Stimulated activated CD4-positive, alpha-beta T cell treated with anti-CD3 and anti-CD28 coated beads, Interleukin-12 subunit alpha, Interleukin-12 subunit beta, amount 100 ng/mL, for 48 hours (primary cell): ENCODE measurements around the gene TCF12.

Source experiments
- DNase-seq, 3 donors: peaks; one replicate each; pipeline ENCODE4 v3.0.0-alpha.2; 2020; ENCODE audit warnings: low read depth in 2 of 3, low spot score in 1 of 3

Gene TCF12

GRCh38 chr15:57237676-57238075, 319.2 kb downstream of the TCF12 start:
- no peak for DNase-seq

GRCh38 chr15:57245130-57245529, 326.7 kb downstream of the TCF12 start:
- DNase-seq: no peak

GRCh38 chr15:57245714-57246113, 327.3 kb downstream of the TCF12 start:
- DNase-seq: no peak

- DNase-seq: no peak
These were observed 329.6 kb downstream of the TCF12 start for GRCh38 chr15:57248074-57248473.

DNA sequence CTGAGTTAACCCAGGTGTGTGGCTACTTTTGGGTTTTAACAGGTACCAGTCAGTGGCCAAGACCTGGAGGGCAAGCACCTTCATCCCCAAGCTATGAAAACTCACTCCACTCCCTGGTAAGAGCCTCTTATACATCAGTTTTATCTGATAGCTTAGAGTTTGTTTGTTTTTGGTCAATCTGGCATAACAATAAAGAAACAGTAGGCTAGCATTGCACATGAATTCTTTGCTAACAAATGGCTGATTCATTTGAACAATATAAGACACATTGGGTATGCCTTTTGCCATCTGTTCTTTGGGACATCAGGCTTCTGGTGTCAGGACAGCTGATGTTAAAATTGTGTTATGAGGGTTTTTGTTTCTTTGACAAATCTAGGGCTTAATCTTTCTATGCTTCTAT, 332.9 kb downstream of the TCF12 start:
- no peak for DNase-seq

DNA sequence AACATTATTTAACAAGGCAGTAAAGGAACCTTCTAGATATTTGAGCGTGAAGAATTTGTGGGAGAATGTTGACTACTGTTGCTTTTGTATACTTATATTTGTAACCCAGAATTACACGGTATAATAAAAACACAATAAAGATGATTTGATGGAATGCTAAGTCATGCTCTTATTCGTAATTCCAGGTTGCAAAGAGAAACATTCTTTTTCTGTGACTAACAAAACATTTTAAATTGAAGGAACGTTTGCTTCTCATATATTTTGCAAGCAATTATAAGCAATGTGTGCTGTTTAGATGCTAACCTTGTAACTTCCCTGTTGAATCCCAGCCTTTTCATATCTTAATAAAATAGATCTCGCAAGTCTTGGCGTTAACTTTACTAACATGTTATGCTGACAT, 333.5 kb downstream of the TCF12 start:
- DNase-seq: no peak

GRCh38 chr15:57253082-57253481, 334.6 kb downstream of the TCF12 start:
- no peak for DNase-seq

- DNase-seq: no peak
These were observed 335.1 kb downstream of the TCF12 start for GRCh38 chr15:57253500-57253899.

DNA sequence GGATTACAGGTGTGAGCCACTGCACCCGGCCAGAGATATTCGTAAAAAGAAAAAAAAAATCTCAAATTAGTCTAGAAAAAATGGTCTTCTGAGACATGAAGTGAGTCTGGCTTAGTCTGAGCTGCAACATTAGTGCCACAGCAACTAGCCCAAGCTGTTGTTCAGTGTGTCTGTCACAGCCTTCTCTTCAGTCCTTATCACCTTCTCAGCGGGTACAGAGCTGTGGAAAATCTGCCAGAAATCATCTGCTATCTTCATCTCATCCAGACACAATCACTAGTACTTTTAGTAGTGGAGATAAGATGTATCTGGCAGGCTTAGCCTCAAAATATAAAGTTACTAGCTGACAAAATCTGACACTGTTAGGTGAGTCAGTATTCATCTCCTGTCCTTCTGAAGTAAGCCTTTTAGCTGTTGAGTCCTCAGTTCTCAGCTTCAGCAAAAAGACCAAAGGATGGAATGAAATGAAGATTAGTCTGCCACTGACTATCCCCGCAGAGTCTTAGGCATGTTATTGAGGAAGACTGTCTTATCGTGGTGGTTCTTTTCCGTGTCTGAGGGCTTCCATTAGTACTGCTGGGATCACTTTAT, 337.4 kb downstream of the TCF12 start:
- DNase-seq: no peak

GRCh38 chr15:57256939-57257338, 338.5 kb downstream of the TCF12 start:
- no peak for DNase-seq

- DNase-seq: no peak
These were observed 341.2 kb downstream of the TCF12 start for GRCh38 chr15:57259568-57260040.

- no peak for DNase-seq
These were observed 345.1 kb downstream of the TCF12 start for GRCh38 chr15:57263520-57263919.

DNA sequence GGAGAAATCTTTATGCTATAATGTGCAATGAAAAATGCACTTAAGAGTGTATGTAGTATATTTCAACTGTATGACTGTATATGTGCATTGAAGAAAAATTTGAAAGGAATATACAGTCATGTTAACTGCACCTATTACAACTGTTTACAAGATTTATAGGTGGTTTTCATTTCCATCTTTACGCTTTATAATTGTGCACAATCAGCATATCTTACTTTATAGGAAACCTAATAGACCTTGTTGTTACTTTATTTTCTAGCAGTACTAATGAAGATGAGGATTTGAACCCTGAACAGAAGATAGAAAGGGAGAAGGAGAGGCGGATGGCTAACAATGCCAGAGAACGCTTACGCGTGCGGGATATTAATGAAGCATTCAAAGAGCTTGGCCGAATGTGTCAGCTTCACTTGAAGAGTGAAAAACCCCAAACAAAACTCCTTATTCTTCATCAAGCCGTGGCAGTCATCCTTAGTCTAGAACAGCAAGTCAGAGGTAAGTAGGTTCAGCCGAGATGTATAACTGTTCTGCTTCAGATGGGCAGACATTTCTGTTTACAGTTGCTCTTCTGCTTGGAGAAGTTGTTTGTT, 354.4 kb downstream of the TCF12 start:
- DNase-seq: no peak

DNA sequence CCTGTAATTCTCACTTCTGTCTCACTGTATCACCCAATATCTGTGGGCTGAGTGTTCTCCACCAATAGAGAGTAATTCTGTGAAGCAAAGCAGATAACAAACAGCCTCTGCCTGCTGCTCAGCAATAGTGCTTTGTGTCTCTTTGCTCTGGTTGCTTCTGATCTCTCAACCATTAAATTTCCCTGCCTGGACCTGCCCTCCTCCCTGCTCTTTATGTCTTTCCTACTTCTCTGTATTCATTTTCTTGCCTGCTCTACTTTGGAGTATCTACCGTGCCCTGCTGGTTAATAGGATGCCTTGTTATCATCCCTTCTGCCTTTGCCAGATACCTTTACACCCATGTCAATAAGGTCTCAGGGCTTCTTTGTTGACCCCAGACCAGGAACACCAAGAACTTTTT, 355.0 kb downstream of the TCF12 start:
- DNase-seq: no peak

DNA sequence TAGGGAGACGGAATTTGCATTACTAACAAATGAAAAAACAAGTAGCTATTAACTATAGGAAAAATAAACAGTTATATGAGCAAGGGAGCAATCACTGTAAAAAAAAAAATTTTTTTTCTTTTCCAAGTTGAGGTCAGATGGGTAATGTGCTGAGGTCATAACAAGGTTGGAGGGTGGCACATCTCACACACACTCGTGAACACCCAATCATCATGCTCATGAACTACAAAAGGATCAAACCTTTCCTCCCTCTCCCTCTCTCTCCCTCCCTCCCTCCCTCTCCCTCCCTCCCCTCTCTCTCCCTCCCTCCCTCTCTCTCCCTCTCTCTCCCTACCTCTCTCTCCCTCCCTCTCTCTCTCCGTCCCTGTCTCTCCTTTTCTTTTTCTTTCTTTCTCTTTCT, 360.0 kb downstream of the TCF12 start:
- no peak for DNase-seq

GRCh38 chr15:57280464-57280863, 362.0 kb downstream of the TCF12 start:
- no peak for DNase-seq

- no peak for DNase-seq
These were observed 362.9 kb downstream of the TCF12 start for GRCh38 chr15:57281321-57281720.

GRCh38 chr15:57282686-57283085, 364.2 kb downstream of the TCF12 start:
- no peak for DNase-seq

GRCh38 chr15:57283774-57284503, 365.5 kb downstream of the TCF12 start:
- no peak for DNase-seq

DNA sequence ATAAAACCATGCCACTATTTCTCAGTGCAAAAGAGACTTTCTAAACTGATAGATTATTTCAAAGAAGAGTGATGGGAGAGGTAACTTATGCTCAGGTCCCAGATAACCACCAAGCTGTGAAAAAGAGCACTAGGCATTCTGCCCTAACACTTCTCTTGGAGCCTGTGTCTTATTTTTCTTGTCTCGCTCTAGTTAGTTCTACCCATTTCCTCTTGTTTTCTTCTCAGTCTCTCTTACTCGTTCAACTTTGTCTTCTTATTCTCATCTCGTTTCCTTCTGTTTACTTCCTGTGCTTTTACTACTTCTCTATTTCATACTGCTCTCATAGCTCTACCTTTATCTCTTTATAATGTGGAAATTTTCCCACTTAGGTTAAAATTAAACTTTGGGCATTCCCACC, 366.1 kb downstream of the TCF12 start:
- no peak for DNase-seq

DNA sequence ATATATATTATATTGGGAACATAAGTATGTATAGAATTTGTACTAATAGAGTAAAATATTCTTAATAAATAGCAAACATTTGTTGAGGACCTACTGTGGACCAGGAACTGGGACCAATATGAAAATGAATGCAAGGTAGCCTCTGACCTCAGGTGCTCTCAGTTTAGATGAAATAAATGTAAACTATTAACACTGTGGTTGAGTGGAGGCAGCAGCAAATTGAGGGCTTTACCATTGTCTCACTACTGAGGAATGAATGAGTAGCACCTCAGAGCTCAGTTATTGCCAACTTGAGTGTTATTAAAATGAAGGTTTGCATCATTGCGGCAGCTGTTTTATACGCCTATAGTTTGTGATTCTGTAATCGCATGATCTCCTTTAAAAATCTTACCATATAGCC, 366.9 kb downstream of the TCF12 start:
- DNase-seq: no peak

GRCh38 chr15:57286446-57287122, 368.1 kb downstream of the TCF12 start:
- no peak for DNase-seq
